K562 (cell line): Measurements from ENCODE around the gene SIGLEC15. TPM values are rescaled to one million over a fixed set of nuclear protein-coding genes. Genes with fewer than 3 reads are reported as not detected.

Experiments used
- BMI1 ChIP-seq: fragments of 150-350 bp; IDR thresholded peaks from 2 replicates; pipeline ENCODE4 v1.6.1; 2014; ENCODE audit warnings: low read length
- CBFA2T3 ChIP-seq: fragments of 450-650 bp; IDR thresholded peaks from 2 replicates; pipeline ENCODE4 v1.6.1; 2017
- E2F8 ChIP-seq: fragments of 450-650 bp; IDR thresholded peaks from 2 replicates; pipeline ENCODE4 v1.7.1; 2018; ENCODE audit warnings: mild to moderate bottlenecking, low read depth; ENCODE audit not compliant: partially characterized antibody
- ESRRB ChIP-seq: fragments of 250-450 bp; sonication (Bioruptor Pico); IDR thresholded peaks from 2 replicates; pipeline ENCODE4 v1.5.0; 2020; ENCODE audit warnings: mild to moderate bottlenecking, moderate library complexity, borderline replicate concordance
- KAT7 ChIP-seq: sonication (generic); formaldehyde crosslinking; IDR thresholded peaks from 2 replicates; pipeline ENCODE4 v1.8.0; 2022; ENCODE audit warnings: missing genetic modification reagents, mild to moderate bottlenecking, borderline replicate concordance
- LCOR ChIP-seq: sonication (generic); formaldehyde crosslinking; IDR thresholded peaks from 2 replicates; pipeline ENCODE4 v1.8.0; 2022; ENCODE audit warnings: mild to moderate bottlenecking, missing genetic modification reagents
- MCM5 ChIP-seq: fragments of 450-650 bp; IDR thresholded peaks from 2 replicates; pipeline ENCODE4 v1.6.1; 2016; ENCODE audit warnings: low read depth
- MTA2 ChIP-seq: fragments of 450-650 bp; IDR thresholded peaks from 2 replicates; pipeline ENCODE4 v1.6.1; 2016; ENCODE audit warnings: low read depth
- PPARD ChIP-seq: fragments of 250-450 bp; sonication (Bioruptor Pico); IDR thresholded peaks from 2 replicates; pipeline ENCODE4 v1.8.0; 2022; ENCODE audit warnings: inconsistent platforms, mild to moderate bottlenecking, moderate library complexity
- TARDBP ChIP-seq: fragments of 450-650 bp; IDR thresholded peaks from 2 replicates; pipeline ENCODE4 v1.6.1; 2016
- TFE3 ChIP-seq: fragments of 450-650 bp; formaldehyde crosslinking; IDR thresholded peaks from 2 replicates; pipeline ENCODE4 v1.4.0; 2020; ENCODE audit warnings: mild to moderate bottlenecking, mixed read lengths
- ZNF639 ChIP-seq, 2 experiments: fragments of 200-800 bp in 1 of 2; sonication (Bioruptor generic) in 1 of 2; sonication (generic) in 1 of 2; formaldehyde crosslinking in 1 of 2; IDR thresholded peaks in 1 of 2; conservative IDR thresholded peaks in 1 of 2; 2 replicates each; pipeline versions ENCODE4 v1.5.0 to v1.6.1; 2016 to 2020; ENCODE audit warnings: missing compliant biosample characterization in 1 of 2, missing genetic modification characterization in 1 of 2, missing genetic modification reagents in 1 of 2
- ZNF77 ChIP-seq: fragments of 250-450 bp; sonication (Bioruptor Pico); IDR thresholded peaks from 2 replicates; pipeline ENCODE4 v1.5.0; 2020
- polyA plus RNA-seq, 8 experiments: library from polyadenylated mRNA; depleted of rRNA in 4 of 8; stranded (reverse) in 5 of 8; unstranded in 3 of 8; fragments of >200 nt; fragmentation: Nextera tagmentation in 2 of 8; fragmentation: Illumina TruSeq in 1 of 8; extraction: Ambion mirVana in 2 of 8; extraction: Trizol in 1 of 8; gene quantifications; 2 replicates each; pipeline versions ENCODE4 v1.2.1 to v1.2.3, GENCODE V29; 2011 to 2014; ENCODE audit warnings: inconsistent platforms in 1 of 8, missing spikeins in 1 of 8
- total RNA-seq, 7 experiments: library from RNA; depleted of rRNA in 6 of 7; stranded (reverse); fragments of >200 nt in 6 of 7; fragmentation: Illumina TruSeq in 2 of 7; extraction: Trizol in 2 of 7; gene quantifications; 2 replicates each; pipeline versions ENCODE4 v1.2.1 to v1.2.3, GENCODE V29; 2011 to 2021; ENCODE audit warnings: low replicate concordance in 1 of 7

Gene SIGLEC15
- total and polyA plus RNA-seq, 9 of the 15 experiments (the other 6 are each of a cell fraction or from before 2014, with no cell fraction given), result not detected

GRCh38 chr18:45843019-45843418 is 17.5 kb downstream of the SIGLEC15 start (continued):
- no peak for TF ChIP-seq E2F8
- TF ChIP-seq LCOR (CRISPR knock-in tag), result no peak
- no peak for TF ChIP-seq KAT7 (CRISPR knock-in tag)
- no peak for TF ChIP-seq CBFA2T3
- TF ChIP-seq TFE3 (CRISPR knock-in tag), result no peak
- no peak for TF ChIP-seq TARDBP
- TF ChIP-seq PPARD, result no peak
- TF ChIP-seq ZNF77 (CRISPR knock-in tag), result no peak
- no peak for TF ChIP-seq ESRRB (CRISPR knock-in tag)
- no peak for TF ChIP-seq ZNF639 (CRISPR knock-in tag; conservative IDR thresholded peaks at IDR 0.05 in 1 of 2, IDR thresholded peaks at IDR 0.05 in 1 of 2)
- no peak for TF ChIP-seq BMI1
- no peak for TF ChIP-seq MCM5
- TF ChIP-seq MTA2, result no peak
- TF ChIP-seq, all 486 proteins: peak for 0
